Osteocyte (in vitro differentiated cells): ENCODE data around the gene KIF1A. TPM values are rescaled to one million over a fixed set of nuclear protein-coding genes. Genes with fewer than 3 reads are reported as not detected.

ENCODE experiments used
- DNase-seq: peaks from one replicate; pipeline ENCODE4 v3.0.0; 2021; ENCODE audit warnings: mixed read lengths; ENCODE audit not compliant: unreplicated experiment; ENCODE audit errors: extremely low spot score
- H3K27ac Mint-ChIP-seq: one replicate; pipeline ENCODE4 v1.8.0; 2021; ENCODE audit warnings: mild to moderate bottlenecking, mixed read lengths; ENCODE audit not compliant: unreplicated experiment
- H3K27me3 Mint-ChIP-seq: one replicate; pipeline ENCODE4 v1.8.0; 2021; ENCODE audit warnings: mixed read lengths; ENCODE audit not compliant: unreplicated experiment
- H3K36me3 Mint-ChIP-seq: one replicate; pipeline ENCODE4 v1.8.0; 2021; ENCODE audit warnings: mixed read lengths; ENCODE audit not compliant: unreplicated experiment
- H3K4me1 Mint-ChIP-seq: one replicate; pipeline ENCODE4 v1.8.0; 2021; ENCODE audit warnings: mixed read lengths; ENCODE audit not compliant: unreplicated experiment
- H3K4me3 Mint-ChIP-seq: one replicate; pipeline ENCODE4 v1.8.0; 2021; ENCODE audit warnings: mild to moderate bottlenecking, moderate library complexity, mixed read lengths; ENCODE audit not compliant: unreplicated experiment
- H3K9me3 Mint-ChIP-seq: one replicate; pipeline ENCODE4 v1.8.0; 2021; ENCODE audit warnings: mixed read lengths; ENCODE audit not compliant: unreplicated experiment
- total RNA-seq: library from RNA; stranded (reverse); gene quantifications from 2 replicates; pipeline ENCODE4 v1.2.1, GENCODE V29; 2021
- TF ChIP-seq, protein P1 (sequence below): fragments of 200-600 bp; sonication (generic); IDR thresholded peaks from 2 replicates; pipeline ENCODE4 v1.5.0; 2021; ENCODE audit warnings: antibody characterized with exemption, mild to moderate bottlenecking, moderate library complexity

KIF1A gene
- total RNA-seq, 1 donor from 2014 or later = 5.6 TPM

DNA sequence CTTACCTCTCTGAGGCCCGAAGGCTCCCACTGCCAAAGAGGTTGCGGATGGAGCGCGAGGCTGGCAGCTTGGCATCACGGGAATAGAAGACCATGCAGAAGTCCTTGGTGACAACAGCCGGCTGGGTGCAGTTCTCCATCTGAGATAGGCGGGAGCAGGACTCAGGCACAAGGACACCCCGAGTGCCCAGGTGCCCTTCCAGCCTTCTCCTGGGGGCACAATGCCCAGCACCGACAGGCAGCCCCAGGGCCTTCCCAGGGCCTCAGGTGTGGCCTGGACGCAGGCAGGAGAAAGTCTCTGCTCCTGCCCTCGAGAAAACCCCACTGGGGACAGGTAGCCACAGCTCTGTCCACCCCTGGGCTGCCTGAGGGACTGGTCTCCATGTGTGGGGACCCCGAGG lies 94.8 kb downstream of the KIF1A start:
- no peak overlapping the region for H3K4me3 Mint-ChIP-seq
- DNase-seq = no peak
- no peaks in the 10 kb centered on the region for H3K36me3 Mint-ChIP-seq
- no peaks in the 10 kb centered on the region for H3K9me3 Mint-ChIP-seq
- no peaks in the 10 kb centered on the region for H3K4me1 Mint-ChIP-seq
- H3K27me3 Mint-ChIP-seq = peaks cover 12% of the 10 kb centered on the region
- TF ChIP-seq, protein P1, sequence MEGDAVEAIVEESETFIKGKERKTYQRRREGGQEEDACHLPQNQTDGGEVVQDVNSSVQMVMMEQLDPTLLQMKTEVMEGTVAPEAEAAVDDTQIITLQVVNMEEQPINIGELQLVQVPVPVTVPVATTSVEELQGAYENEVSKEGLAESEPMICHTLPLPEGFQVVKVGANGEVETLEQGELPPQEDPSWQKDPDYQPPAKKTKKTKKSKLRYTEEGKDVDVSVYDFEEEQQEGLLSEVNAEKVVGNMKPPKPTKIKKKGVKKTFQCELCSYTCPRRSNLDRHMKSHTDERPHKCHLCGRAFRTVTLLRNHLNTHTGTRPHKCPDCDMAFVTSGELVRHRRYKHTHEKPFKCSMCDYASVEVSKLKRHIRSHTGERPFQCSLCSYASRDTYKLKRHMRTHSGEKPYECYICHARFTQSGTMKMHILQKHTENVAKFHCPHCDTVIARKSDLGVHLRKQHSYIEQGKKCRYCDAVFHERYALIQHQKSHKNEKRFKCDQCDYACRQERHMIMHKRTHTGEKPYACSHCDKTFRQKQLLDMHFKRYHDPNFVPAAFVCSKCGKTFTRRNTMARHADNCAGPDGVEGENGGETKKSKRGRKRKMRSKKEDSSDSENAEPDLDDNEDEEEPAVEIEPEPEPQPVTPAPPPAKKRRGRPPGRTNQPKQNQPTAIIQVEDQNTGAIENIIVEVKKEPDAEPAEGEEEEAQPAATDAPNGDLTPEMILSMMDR = no peak
- no peak overlapping the region for H3K27ac Mint-ChIP-seq

DNA sequence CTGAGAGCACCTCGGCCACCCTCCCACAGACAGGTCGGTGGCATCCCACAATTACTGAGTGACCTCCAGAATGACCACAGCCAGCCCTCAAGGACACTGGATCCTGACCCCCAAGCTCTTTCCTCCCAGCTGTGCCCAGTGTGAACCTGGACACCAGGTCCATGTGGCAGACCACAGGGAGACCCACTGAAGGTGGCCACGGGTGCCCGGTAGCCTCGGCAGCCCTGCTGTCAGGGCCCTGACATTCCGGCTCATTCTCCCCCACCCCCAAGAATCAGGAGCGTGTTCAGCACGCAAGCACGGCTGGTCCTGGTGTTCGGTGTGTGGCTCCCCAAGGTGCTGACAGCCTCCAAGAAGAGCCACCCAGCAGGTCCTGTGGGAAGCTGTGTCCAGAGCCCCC lies 95.6 kb downstream of the KIF1A start:
- no peak overlapping the region for H3K4me3 Mint-ChIP-seq

DNA sequence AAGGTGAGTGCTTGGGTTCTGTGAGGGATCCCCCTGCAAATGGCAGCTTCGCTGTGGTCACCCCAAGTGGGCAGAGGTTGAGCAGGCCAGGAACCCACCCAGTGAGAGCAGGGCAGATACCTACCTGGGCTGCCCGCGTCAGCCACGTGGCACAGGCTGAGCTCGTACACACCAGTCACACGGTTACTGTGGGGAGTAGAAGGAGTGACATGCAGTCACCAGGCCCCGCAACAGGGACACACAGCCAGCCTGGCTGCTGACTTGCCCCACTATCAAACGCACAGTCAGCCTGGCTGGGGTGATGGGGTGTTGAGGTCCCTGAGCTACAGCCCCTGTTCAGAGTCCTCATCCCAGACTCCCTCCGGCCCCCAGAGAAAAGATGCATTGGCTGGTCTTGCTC lies 96.2 kb downstream of the KIF1A start:
- H3K27me3 Mint-ChIP-seq = peaks cover 7% of the 10 kb centered on the region
- H3K36me3 Mint-ChIP-seq = no peaks in the 10 kb centered on the region
- no peak overlapping the region for H3K27ac Mint-ChIP-seq
- H3K9me3 Mint-ChIP-seq = no peaks in the 10 kb centered on the region
- DNase-seq = no peak
- H3K4me1 Mint-ChIP-seq = no peaks in the 10 kb centered on the region
- TF ChIP-seq, protein P1 = no peak
- H3K4me3 Mint-ChIP-seq = no peak overlapping the region

More for the DNA sequence above, 95.6 kb downstream of the KIF1A start:
- no peaks in the 10 kb centered on the region for H3K4me1 Mint-ChIP-seq
- H3K27ac Mint-ChIP-seq = no peak overlapping the region
- no peaks in the 10 kb centered on the region for H3K9me3 Mint-ChIP-seq
- TF ChIP-seq, protein P1 = no peak
- H3K36me3 Mint-ChIP-seq = no peaks in the 10 kb centered on the region
- H3K27me3 Mint-ChIP-seq = peaks cover 12% of the 10 kb centered on the region
- DNase-seq = no peak

GRCh38 chr2:240722796-240723735 lies 97.0 kb downstream of the KIF1A start:
- Mint-ChIP-seq H3K9me3 (no peaks in the 10 kb centered on the region), H3K27me3 (peaks cover 5% of the 10 kb centered on the region), H3K36me3 (no peaks in the 10 kb centered on the region), H3K4me1 (no peaks in the 10 kb centered on the region), H3K4me3 (no peak overlapping the region), H3K27ac (no peak overlapping the region)
- no peak for DNase-seq
- TF ChIP-seq, protein P1 = no peak

GRCh38 chr2:240722376-240722775 lies 97.6 kb downstream of the KIF1A start:
- Mint-ChIP-seq H3K27ac (no peak overlapping the region), H3K36me3 (no peaks in the 10 kb centered on the region), H3K27me3 (peaks cover 4% of the 10 kb centered on the region), H3K4me3 (no peak overlapping the region), H3K9me3 (no peaks in the 10 kb centered on the region), H3K4me1 (no peaks in the 10 kb centered on the region)
- DNase-seq = no peak
- TF ChIP-seq, protein P1 = no peak
